ENCODE data around the gene RFX5.

Gene RFX5

DNA sequence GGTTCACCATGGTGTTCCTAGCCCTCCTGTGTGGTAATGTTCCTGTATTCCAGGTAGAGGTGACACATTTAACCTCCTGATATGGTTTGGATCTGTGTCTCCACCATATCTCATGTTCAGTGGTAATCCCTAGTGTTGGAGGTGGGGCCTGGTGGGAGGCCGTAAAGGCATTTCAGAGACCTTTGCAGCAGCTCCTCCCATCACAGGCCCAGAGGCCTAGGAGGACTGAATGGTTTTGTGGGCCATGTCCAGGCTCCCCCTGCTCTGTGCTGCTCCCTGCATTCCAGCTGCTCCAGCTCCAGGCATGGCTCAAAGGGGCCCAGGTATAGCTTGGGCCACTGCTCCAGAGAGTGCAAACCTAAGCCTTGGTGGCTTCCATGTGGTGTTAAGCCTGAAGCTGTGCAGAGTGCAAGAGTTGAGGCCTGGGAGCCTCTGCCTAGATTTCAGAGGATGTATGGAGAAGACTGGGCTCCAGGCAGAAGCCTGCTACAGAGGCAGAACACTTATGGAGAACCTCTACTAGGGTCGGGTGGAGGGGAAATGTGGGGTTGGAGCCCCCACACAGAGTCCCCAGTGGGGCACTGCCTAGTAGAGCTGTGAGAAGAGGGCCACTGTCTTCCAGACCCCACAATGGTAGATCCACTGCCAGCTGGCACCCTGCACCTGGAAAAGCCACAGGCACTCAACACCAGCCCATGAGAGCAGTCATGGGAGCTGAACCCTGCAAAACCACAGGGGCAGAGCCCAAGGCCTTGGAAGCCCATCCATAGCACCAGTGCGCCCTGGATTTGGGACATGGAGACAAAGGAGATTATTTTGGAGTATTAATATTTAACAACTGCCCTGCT is 15.5 kb upstream of the RFX5 start:
- in situ Hi-C loops (cut with HindIII; ENCODE audit: low sequenced_read_pairs): no loop called here

DNA sequence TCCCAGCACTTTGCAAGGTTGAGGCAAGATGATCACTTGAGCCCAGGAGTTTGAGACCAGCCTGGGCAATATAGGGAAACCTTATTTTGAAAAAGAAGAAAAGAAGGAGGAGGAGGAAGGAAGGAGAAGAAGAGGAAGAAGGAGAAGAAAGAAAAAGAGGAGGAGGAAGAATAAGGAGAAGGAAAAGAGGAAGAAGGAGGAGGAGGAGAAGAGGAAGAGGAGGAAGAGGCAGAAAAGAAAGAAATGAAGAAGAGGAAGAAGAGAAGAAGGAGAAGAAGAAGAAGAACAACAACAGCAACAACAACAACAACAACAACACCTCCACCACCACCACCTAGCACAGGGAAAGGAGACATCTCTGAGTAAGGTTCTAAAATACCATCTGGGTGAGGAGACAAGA is 14.8 kb upstream of the RFX5 start:
- in situ Hi-C loops (cut with HindIII; ENCODE audit: low sequenced_read_pairs): no loop called here

DNA sequence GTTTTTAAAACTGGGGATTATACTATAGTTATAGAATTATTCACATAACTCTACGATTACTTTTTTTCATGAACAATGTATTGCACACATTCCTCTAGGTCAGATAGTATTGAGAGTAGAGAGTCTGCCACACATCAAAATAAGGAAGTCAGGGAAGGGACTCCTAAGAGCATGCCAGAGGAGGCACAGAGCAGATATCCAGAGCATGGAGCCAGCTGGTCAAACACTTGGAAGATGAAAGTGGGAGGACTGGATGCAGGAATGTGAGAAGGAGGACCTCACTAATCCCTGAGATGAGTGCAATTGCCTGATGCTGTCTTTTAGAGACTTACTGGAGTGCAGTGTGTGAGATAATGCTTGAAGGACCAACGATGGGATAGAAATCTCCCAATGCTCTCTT is 9.6 kb upstream of the RFX5 start:
- in situ Hi-C loops (cut with HindIII; ENCODE audit: low sequenced_read_pairs): no loop called here

DNA sequence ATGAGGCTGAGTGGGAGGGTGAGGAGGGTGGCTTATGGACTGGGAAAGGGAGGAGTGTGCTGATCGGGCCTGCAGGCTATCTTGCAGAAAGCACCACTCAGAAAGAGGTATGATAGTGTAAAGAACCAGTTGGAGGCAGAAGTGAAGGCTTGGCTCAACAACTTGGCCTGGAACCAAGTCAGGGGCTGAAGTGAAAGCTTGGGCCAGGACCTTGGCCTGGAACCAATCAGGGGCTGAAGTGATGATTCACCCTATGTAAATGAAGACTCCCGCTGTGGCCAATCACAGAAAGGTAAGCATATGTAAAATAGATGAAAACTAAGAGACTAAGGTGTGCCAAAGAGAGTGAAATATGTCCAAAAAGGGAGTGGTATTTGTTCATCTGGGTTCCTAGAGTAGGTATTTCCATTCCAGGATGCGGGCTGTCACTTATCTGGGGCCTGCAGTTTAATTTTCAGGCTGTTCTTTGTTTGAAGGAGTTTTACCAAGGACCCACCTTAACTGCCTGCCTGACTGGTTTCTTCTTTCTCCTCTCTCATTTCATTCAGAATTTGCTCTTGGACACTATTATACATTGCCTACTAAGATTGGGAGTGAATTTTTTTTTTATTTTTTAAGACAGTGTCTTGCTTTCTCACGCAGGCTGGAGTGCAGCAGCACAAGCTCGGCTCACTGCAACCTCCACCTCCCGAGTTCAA is 5.1 kb upstream of the RFX5 start:
- in situ Hi-C loops (cut with HindIII; ENCODE audit: low sequenced_read_pairs): loop anchor here (5.0 kb wide), 1 partner anchor 70 kb away; the partner anchor contains the start of gene ZNF687

DNA sequence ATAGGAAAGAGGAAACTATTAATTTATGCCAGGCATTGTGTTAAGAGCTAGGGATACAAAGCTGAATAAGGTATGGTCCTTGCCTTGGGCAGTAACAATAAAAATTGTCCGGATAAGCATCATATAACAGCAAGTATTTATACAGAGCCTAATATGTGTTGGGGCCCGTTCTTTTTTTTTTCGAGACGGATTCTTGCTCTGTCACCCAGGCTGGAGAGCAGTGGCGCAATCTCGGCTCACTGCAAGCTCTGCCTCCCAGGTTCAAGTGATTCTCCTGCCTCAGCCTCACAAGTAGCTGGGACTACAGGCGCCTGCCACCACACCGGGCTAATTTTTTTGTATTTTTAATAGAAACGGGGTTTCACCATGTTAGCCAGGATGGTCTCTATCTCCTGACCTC is 3.3 kb upstream of the RFX5 start:
- in situ Hi-C loops (cut with HindIII; ENCODE audit: low sequenced_read_pairs): loop anchor here (5.0 kb wide), 1 partner anchor 68 kb away; the partner anchor contains the start of gene ZNF687

DNA sequence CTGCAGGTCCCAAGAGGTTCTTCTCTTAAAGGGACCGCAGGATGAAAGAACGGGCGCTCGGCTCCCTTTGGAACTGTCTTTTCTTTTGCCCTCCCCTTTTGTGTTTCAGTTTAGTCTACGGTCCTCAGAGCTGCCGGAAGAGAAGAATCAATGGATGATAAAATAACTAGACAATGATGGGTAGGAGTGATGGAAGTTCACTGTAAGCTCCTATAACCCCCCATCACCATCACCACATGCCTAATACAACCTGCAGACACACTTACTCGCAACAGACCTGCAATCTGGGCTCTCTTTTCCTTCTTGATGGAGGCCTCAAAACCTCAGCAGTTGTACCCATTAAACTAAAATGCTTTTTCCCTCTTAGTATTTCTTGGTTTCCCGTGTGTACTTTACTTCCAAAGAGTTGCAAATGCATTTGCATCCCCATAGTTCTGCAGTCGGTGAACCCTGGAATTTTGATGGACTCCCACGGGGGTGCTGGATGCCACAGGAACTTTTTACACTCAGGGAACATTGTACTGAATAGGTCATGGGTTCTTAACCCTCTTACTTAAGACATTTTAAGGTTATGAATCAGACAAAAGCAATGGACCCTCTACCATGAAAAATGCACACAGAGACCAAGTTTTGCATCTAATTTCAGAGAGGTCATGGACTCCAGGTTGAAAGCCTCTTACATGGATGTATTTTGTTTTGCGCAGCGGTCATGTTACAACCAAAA is 633 bp upstream of the RFX5 start:
- in situ Hi-C loops (cut with HindIII; ENCODE audit: low sequenced_read_pairs): no loop called here

DNA sequence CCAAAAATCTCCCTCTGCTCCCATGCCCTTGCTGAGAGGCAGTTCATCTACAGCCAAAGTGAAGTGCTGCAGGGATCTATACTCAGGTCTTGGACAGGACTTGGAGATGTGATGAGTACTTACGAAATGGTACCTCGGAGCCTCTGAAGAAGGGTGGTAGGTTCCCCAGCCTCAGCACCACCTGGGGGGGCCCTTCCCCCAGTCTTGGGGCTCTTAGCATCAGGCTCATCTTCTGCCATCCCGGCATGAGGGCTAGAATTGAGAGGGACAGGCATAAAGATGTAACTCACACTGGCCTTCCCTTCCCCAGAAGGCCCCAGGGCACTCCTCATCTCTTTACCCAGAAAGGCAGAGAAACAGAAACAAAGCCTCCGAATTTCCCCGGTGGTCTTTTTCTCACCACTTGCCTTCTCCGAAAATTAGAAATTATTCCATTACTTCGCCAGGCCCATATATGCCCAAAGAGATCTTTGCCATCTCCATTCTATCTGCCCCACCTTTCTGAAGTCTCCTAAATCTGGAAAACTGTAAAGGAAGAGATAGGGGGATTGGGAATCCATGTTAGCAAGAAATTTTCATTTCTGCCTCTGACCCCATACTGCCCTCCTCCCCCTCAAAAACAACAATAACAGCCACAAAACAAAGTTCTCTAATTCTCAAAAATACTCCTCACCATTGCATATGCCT is 827 bp downstream of the RFX5 start:
- in situ Hi-C loops (cut with HindIII; ENCODE audit: low sequenced_read_pairs): no loop called here

DNA sequence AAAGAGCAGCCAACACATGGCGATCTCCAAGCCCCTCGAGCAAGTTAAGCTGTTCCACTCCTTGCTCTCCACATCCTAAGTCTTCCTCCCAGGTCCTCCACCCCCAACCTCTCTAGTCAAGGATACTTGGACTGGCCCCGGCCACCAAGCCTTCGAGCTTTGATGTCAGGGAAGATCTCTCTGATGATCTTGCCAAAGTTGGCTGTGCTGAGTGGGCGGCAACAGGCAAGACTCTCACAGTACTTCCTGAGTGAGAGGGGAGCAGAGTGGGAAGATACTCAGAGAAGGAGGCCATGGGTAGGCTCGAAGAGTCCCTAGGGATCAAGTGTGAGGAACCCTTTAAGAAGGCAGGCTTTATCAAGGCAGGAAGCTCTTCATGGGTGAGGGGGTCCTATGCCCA is 2.8 kb downstream of the RFX5 start:
- in situ Hi-C loops (cut with HindIII; ENCODE audit: low sequenced_read_pairs): no loop called here

DNA sequence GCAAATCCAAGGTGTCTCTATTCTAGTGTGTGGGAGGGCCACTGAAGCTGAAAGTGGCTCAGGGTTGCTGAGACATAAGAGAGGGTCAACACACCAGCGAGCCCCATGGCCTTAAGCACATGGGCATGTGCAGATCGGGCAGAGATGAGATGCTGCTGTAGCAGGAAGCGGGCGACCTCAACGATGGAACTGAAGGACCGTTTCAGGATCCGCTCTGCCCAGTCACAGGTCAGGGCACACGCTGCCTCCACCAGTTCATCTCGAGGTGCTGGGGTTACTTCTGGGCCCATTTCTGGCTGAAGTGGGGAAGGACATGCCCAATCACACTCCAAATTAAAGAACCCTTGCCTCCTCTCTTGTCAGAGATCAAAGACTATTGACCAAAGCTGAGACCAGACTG is 3.5 kb downstream of the RFX5 start:
- in situ Hi-C loops (cut with HindIII; ENCODE audit: low sequenced_read_pairs): no loop called here

DNA sequence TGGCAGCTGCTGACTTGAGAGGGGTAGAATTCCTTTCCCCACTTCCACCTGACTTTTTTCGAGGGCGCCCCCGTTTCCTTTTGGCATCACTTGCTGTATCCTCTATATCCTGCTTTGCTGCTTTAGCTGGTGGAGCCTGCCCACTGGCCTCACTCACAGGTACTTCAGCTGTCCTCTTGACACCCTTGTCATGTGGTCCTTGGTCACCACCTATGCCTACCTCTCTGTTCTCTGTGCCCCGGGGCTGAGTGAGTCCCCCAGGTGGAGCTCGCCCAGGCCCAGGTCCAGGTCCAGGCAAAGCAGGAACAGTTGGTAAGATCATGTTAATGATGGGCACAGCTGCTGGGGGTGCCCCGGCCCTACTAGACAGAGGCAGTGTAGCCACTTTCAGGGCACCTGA is 4.5 kb downstream of the RFX5 start:
- in situ Hi-C loops (cut with HindIII; ENCODE audit: low sequenced_read_pairs): no loop called here

DNA sequence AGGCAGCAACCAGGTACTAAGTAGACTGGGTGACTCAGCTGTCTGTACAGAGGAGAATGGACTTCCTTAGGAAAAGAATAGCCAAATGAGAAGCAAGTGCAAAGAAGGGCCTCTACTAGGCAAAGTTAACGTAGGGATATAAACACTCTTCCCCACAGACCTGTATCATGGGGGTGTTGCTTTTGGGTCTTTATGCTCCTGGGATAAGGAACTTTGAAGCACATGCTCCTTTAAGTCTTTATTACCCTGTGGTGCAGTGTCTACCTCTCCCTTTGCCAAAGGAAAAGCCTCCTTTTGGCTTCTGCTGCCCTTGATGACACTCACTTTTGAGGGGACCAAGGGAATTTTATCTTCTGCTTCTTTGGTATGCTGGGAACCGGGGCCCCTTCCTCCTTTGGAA is 5.0 kb downstream of the RFX5 start:
- in situ Hi-C loops (cut with HindIII; ENCODE audit: low sequenced_read_pairs): no loop called here

DNA sequence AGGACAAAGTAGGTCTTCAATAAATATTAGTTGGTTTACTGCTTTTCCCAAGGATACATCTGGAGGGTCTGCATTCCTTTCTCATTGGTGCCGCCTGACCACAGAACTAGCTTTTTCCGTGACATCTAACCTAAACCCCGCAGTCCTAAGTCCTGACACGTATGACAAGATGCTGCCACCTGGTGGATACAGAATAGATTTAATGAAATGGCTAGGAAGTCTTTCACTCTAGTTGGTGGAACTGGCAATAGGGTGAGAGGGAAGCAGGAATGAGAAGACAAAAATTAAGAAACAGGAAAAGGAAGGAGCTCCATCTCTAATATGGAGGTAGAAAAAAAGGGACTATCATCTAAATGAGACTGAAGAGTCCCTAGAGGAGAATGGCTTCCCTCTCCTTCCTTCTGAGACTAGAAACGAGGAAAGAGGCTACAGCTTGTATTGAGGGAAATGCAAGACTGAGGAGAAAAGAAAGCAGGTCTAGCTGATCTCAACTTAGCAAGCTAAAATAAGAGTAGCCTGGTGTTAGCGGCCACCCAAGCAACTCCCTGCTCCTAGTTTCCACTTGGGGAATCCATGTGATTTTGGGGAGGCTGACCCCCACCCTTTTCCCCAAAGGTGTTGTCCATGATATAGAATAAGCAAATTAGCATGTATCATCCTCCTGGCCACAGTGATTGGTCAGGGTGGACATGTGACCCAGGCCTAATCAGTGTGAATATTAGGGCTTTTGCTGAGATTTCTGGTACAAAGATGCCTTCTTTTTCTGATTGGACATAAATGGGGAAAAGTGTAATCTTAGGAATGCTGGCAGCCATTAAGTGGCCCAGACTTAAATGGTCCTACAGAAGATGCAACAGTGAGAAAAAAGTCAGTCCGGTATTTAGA is 5.9 kb downstream of the RFX5 start:
- in situ Hi-C loops (cut with HindIII; ENCODE audit: low sequenced_read_pairs): no loop called here

DNA sequence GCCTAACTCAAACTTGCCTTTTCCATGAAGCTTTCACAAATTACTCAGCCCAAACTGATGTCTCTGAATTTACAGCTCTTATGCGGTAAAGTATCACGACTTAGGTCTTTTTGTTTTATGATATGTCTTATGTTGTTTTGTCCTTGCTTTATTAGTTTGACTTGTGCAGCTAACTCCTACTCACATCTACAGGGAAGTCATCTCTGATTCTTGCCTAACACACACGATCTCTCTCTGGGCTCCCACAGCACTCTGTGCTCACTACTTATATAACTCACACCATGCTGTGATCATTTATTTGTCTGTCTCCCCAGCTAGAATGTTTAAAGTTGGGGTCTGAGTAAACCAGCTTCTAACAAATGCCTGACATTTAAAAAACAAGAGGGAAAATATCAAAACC is 10.5 kb downstream of the RFX5 start:
- in situ Hi-C loops (cut with HindIII; ENCODE audit: low sequenced_read_pairs): no loop called here

DNA sequence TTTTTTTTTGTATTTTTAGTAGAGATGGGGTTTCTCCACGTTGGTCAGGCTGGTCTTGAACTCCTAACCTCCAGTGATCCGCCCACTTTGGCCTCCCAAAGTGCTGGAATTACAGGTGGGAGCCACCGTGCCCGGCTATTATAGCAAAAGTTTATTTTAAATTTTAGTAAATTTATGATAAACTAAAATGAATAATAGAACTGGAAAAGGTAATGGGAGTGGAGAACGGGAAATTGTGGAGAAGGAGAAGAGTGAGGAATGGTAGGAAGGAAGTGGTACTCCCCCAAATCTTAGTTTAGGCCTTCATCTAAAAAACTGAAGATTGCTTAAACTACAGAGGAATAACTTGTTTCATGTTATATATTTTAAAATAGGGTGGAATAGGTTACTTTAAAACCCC is 12.2 kb downstream of the RFX5 start:
- in situ Hi-C loops (cut with HindIII; ENCODE audit: low sequenced_read_pairs): no loop called here

DNA sequence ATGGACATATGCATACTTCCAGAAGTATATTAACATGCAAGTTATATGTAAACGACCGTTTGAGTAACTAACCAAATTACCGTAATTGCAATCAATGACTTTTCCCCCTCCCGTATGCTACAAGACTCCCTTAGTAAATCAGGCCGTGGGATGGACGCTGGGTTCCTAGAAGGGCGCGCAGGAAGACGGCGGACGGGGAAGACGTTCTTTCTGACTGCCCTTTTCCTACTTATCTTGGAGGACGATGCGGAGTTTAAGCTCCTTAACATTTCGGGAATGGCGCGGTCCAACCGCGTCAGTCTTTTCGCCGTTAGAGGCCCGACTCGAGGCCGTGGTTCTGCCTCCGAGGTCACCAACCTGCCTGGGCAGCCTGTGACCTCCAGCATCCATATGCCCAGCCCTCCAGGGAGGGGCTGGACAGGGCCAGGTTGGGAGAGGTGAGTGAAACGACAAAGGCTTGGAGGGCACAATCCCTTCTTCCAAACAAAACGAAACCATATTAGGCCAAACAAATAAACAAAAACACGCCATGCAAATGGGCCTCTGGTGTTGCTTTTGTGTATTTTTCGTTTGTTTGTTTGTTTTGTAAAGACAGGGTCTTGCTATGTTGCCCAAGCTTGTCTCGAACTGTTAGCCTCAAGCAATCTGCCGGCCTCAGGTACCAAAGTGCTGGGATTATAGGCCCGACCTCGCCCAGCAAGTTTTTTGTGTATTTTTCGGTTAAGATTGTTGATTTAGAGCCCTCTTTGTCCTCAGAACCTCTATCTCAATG is 19.0 kb downstream of the RFX5 start:
- in situ Hi-C loops (cut with HindIII; ENCODE audit: low sequenced_read_pairs): loop anchor here (10.0 kb wide), 1 partner anchor 83 kb away; no protein-coding TSS in a partner anchor

DNA sequence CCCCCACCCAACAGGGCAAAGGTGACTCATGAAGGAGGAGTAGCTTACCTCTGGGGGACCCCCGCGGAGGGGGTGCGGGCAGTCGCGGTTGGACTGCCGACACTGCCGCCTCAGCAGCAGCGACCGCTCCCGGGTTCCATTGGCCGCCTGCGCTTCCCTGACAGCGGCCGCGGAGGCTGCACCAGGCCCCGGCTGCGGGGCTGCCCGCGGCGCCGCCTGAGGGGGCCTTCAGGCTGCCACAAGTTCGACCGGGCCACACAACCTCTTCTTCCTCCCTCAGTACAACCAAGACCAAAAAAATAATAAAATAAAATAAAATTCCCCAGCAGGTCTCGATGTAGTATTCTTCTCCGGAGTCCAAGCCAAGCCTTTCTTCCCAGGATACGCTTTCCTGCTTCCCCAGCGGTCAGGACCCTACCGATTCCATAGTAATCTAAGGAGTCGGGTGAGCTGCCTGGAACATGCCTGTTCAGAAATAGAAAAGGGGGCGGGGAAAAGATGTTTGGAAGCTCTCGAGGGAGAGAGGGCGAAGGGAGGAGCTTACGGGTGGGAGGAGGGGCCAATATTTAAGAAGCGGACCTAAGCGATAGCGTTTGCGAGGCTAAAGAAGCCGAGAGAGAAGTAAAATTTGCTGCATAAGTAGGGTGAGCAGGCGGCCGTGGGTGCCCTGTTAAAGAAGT is 19.7 kb downstream of the RFX5 start, which contains the start of gene PI4KB:
PI4KB (minus strand) TSS at position 194 of the 680 bp plus-strand sequence. CDS start 10,935 bp downstream, outside the sequence.
- in situ Hi-C loops (cut with HindIII; ENCODE audit: low sequenced_read_pairs): loop anchor here (10.0 kb wide), 1 partner anchor 83 kb away; no protein-coding TSS in a partner anchor

DNA sequence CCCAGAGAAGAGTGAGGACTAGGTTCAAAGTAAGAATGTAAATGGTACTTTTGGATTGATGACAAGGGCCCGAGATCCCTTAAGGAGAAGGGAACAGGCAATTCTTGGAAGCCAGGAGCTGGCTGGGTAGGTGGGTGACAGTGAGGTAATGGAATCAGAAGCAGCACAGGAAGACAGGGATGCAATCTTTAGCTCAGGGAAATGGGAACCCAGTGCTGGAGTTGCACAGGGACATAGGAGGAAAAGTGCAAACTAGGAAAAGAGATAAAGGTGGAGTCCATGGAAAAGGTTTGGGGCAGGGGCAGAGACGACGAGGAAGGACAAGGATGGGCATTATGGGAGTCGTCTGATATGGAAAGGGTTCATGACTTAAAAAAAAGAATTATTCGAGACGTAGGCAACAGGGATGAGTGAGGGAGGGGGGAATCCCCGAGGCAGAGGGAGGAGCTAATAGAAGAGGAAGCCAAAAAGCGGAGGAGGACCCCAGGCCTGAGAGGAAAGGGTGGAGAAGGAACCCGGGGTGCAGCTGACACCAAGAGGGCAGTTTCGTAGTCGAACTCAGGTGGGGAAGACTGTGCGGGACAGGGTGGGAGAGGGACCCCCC is 20.3 kb downstream of the RFX5 start:
- in situ Hi-C loops (cut with HindIII; ENCODE audit: low sequenced_read_pairs): loop anchor here (10.0 kb wide), 1 partner anchor 82 kb away; no protein-coding TSS in a partner anchor
